Esophagus muscularis mucosa (tissue), 4 donors: Measurements from ENCODE around the gene SERPINH1.

Experiments used
- EP300 ChIP-seq: sonication (generic); formaldehyde crosslinking; IDR thresholded peaks from one replicate; pipeline ENCODE4 v1.6.1; 2017; ENCODE audit warnings: antibody characterized with exemption
- POLR2A ChIP-seq: fragments of 450-650 bp; IDR thresholded peaks from one replicate; pipeline ENCODE4 v1.6.1; 2017; ENCODE audit warnings: antibody characterized with exemption, moderate library complexity, mild to moderate bottlenecking, low read depth
- TF ChIP-seq, protein P1 (sequence below), 3 experiments: fragments of 200-600 bp in 2 of 3; fragments of 450-650 bp in 1 of 3; sonication (generic) in 2 of 3; IDR thresholded peaks; one replicate each; pipeline ENCODE4 v1.5.1; 2017 to 2019; ENCODE audit warnings: antibody characterized with exemption in 3 of 3, mild to moderate bottlenecking in 2 of 3, moderate library complexity in 1 of 3

DNA sequence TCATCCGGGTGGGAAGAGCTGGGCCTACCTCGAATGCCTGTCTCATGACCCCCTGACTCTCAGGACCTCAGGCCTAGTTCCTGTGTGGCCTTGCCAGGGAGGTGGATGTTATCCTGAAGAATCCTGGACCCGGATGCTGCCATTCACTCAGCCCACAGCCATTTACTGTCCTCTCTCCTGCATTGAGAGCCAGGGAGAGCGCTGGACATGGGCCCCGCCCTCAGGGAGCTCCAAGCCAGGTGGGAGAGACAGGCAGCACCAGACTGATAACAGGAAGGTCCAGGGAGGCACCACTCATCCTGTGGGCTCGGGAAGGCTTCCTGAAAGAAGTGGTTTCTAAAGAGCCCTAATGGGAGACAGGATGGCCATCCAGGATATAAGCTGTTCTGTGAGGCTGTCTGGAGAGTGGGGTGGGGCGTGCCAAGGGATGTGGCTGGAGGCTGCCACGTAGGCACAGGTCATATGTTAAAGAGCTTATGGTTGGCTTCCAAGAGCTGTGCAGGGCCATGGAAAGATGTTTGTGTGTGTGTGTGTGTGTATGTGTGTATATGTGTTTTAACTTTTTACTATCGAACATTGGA is 8.6 kb downstream of the SERPINH1 start:
- TF ChIP-seq, protein P1, sequence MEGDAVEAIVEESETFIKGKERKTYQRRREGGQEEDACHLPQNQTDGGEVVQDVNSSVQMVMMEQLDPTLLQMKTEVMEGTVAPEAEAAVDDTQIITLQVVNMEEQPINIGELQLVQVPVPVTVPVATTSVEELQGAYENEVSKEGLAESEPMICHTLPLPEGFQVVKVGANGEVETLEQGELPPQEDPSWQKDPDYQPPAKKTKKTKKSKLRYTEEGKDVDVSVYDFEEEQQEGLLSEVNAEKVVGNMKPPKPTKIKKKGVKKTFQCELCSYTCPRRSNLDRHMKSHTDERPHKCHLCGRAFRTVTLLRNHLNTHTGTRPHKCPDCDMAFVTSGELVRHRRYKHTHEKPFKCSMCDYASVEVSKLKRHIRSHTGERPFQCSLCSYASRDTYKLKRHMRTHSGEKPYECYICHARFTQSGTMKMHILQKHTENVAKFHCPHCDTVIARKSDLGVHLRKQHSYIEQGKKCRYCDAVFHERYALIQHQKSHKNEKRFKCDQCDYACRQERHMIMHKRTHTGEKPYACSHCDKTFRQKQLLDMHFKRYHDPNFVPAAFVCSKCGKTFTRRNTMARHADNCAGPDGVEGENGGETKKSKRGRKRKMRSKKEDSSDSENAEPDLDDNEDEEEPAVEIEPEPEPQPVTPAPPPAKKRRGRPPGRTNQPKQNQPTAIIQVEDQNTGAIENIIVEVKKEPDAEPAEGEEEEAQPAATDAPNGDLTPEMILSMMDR (IDR thresholded peaks at IDR 0.05), result no peak
- TF ChIP-seq POLR2A (no peak), EP300 (no peak)
